HG02678 (cell line): ENCODE data around the gene HMGN3.
A peak's percentile ranks its signal among the peaks of the same experiment; 100 is the strongest.
"Not testable (repeated sequence)": the region's sequence is repeated elsewhere in the genome, so short reads cannot be mapped to it uniquely, and the experiment has no call there.

Experiments
- ATAC-seq: cut with Tn5 transposase; IDR thresholded peaks from one replicate; pipeline ENCODE4 v1.9.1; 2021; ENCODE audit warnings: mild to moderate bottlenecking, moderate library complexity; ENCODE audit not compliant: unreplicated experiment

HMGN3 gene

DNA sequence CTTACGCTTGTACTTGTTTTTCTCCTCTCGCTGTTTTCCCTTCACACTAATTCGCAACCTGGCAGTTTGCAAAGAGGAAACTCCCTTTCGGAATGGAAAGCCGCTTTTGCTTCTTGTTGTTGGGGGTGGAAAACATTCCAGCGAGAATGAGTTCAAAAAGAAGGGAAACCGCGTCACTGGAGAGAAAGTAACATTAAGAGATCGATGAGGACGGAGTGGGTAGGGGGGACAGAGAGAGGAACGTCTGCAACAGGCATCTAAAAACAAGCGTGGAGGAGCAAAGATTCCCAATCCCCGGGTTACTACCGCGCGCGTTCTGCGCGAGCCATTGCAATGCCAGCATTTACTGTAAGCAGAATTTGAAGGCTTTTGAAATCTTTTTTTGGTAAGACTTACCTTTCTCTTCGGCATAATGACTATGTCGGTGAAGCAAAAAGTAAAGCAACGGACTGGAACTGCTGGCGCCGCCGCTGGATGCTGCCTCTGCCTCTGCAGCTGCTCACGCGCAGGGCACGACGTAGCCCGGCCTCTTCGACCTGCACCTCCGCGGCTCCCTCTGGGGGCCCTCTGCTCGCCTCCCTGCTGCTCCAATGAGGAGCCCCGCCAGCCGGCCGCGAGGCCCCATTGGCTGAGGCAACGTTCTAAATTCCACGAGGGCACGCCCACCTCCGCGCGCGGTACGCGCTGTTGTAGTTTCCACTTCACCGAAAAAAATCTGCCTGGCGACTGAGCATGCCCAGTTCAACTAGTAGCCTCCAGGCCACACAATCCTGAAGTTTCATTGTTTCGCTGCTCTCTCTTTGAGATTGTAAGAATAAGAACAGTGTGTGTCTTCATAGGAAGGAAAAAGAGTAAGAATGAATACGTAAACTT lies at the start of gene HMGN3:
Gene HMGN3, minus strand, starts transcription at position 533 of the 873 bp plus-strand sequence.
- peak; percentile 92 for ATAC-seq

DNA sequence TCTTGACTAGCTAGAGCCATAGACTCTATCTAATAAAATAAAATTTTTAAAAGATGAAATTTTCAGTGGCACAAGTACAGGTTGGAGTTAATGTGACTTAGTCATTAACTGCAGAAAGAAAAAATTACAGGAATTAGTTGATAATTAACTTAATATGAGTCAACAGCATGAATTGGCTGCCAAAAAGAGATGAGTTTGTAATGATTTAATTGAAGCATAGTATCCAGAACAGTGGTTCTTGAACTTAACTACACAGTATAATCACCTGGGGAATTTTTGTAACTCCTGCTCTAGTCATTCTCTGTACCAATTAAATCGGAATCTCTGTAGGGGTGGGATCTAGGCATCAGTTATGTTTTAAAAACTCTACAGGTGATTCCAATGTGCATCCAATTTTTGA lies 46.3 kb upstream of the HMGN3 start:
- ATAC-seq, result no peak

DNA sequence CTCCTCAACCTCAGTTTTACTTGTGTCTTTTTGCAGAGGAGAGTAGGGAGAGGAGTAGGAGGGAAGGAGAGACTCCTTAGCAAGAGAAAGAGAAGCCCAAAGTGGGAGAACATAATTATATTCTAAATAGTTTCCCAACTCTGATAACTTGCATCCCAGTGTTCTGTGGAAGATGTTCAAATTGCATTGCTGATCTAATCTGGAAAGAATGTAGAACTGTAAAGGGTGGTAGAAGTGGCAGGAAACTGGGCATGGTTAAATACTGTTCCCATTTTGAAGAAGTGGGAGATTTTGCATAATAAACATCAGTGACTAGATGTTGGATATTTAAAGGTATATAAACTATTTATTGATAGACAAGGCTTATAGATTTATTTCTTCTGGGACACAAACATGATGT lies 42.6 kb upstream of the HMGN3 start:
- ATAC-seq, result no peak

DNA sequence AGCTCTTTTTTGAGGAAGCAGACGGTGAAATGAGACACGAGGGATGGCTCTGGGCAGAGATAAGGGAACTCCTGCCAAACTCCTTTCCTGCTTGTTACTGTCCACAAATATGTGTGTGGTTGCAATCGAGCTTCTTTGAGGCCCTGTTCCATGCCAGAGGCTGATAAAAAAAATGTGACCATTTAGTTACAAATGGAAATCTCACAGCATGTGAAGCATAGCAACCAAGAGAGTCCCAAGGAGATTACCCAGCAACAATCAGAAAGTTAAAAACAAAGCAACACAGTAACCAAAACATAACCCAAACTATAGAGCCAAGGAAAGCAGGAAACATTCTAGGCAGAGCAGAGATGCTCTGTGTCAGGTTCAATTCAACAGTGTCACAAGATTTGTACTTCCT lies 35.4 kb upstream of the HMGN3 start:
- ATAC-seq, result no peak

DNA sequence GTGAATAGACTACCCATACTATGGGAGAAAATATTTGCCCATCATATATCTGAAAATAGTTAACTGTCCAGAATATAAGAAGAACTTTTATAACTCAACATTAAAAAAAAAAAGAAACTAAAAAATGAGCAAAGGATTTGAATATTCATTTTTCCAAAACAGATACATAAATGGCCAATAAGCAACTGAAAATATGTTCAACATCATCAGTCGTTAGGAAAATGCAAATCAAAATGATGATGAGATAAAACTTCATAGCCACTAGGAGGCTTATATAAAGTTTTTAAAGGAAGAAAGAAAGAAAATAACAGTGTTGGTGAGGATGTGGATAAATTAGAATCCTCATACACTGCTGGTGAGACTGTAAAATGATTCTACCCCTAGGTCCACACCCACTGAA lies 32.6 kb upstream of the HMGN3 start:
- no peak for ATAC-seq

DNA sequence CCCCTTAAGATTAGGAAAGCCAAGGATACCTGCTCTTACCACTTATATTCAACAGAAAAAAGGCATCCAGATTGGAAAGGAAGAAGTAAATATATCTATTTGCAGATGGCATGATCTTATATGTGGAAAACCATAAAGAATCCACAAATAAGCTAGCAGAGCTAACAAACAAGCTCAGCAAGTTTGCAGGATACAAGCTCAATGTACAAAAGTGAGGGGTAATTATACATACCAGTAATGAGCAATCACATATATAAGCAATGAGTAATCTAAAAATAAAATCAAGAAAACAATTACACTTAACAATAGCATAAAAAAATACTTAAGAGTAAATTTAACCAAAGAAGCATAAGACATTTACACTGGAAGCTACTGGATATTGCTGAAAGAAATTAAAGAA lies 31.6 kb upstream of the HMGN3 start:
- no peak for ATAC-seq

DNA sequence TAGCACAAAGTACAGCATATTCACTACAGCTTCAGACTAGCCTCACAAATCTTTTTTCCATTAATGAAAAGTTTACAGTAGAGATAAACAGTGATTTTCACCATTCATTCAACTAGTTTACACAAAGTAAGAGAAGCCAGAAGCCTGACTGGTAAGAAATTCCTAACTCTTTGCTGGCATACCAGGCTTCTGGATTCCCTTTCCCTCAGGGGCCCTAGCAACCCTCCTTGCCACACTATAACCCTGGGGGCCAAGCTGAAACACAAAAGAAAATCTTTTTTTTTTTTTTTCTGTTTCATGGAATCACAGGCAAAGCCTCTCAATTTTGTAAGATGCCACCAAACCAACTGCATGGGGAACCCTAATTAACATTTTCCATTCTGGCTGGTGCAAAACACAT lies 28.9 kb upstream of the HMGN3 start:
- no peak for ATAC-seq

DNA sequence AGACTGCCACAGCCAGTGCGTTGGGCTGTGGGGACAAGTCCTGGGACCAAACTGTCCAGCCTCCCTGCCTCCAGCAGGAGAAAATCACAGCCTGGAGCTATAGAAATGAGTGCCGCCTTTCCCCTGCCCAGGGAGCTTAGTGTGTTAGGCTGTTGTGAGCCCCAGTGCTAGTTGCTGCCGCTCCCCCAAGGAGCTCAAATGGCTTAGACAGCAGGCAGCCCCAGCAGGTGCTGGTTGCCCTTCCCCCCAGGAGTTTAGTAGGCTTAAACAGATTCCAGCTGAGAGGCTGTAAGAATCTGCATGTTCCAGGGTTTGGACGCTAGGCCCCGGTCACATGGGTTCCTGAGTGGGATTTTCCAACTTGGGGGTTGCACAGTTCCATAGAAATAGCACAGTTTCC lies 27.2 kb upstream of the HMGN3 start:
- ATAC-seq, result no peak

DNA sequence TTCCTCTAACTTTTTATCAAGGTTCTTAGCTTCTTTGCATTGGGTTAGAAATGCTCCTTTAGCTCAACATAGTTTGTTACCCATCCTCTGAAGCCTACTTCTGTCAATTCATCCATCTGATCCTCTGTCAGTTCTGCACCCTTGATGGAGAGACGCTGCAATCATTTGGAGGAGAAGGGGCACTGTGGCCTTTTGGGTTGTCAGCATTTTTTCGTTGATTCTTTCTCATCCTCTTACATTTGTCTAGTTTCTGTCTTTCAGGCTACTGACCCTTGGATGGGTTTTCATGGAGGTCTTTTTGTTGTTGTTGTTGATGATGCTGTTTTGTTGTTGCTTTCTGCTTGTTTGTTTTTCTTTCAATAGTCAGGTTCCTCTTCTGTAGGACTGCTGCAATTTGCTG lies 26.3 kb upstream of the HMGN3 start:
- no peak for ATAC-seq

DNA sequence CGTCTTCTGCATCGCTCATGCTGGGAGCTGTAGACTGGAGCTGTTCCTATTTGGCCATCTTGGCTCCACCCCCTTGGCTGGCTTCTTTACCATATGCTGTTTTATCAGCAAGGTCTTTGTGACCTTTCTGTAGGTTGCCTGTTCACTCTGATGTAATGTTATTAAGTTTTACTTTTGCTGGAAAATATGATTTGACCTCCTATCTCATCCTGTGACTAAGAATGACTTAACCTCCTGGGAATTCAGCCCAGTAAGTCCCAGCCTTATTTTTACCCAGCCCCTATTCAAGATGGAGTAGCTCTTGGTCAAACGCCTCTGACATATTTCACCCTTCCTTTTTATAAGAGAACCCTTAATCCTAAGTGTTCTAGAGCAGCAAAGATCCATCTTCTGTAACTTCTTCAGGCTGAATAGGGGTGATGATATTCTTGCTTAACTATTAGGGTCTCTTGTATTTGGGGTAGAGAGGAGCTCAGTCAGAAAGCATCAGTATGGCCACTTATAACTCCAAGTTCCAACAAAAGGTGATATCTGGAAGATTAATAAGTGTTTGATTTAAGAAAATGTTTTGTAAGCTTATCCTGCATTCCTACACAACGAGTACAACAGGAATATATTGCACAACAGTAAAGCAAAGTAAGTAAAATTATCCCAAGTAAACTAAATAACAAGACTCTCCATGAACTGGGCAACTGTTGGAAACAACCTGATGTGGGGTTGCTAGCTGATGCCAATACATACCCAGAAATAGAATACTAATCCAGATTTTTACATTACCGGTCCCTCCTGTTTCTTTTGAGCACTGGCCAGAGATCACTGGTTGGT lies 23.1 kb upstream of the HMGN3 start:
- no peak for ATAC-seq

DNA sequence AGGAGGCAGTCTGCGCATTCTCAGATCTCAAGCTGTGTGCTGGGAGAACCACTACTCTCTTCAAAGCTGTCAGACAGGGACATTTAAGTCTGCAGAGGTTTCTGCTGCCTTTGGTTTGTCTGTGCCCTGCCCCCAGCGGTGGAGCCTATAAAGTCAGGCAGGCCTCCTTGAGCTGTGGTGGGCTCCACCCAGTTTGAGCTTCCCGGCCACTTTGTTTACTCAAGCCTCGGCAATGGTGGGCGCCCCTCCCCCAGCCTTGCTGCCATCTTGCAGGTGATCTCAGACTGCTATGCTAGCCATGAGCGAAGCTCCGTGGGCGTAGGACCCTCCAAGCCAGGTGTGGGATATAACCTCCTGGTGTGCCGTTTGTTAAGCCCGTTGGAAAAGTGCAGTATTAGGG lies 22.3 kb upstream of the HMGN3 start:
- not testable (repeated sequence) for ATAC-seq

DNA sequence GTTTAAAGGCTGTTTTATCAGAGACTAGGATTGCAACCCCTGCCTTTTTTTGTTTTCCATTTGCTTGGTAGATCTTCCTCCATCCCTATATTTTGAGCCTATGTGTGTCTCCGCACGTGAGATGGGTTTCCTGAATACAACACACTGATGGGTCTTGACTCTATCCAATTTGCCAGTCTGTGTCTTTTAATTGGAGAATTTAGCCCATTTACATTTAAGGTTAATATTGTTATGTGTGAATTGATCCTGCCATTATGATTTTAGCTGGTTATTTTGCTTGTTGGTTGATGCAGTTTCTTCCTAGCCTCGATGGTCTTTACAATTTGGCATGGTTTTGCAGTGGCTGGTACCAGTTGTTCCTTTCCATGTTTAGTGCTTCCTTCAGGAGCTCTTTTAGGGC lies 20.6 kb upstream of the HMGN3 start:
- ATAC-seq, result not testable (repeated sequence)

DNA sequence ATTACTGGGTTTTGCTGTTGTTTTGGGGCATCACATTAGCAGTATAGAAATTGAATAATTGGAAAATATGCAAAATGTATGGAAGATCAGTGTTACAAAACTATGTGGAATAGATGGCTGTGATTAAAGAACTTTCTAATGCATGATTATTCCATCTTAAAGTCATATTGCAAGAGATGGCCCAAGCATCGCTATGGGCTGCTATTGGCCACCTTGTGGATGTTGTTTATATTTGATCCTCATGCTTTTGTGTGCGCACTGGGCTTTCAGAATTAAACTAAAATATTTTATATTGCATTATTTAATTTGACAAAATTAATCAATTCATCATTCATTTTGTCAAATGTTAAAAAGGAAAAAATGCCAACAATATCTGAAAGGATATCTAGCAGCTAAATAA lies 16.1 kb upstream of the HMGN3 start:
- no peak for ATAC-seq

DNA sequence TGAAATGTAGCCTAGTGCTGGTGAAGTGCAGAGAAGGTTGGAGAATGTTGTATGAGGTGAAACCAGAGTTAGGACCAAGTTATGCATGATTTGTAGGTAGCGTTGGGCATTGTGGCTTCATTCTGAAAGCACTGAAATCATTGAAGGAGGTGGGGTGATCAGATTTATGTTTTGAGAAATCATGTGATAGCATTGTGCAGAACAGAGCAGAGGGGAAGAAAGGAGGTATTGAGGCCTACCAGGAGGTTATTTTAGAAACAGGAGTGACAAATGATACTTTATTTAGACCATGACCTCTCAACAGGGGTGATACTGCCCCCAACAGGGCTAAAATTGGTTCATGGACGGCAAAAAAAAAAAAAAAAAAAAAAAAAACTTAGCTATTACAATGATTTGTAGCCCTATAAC lies 15.6 kb upstream of the HMGN3 start:
- peak; percentile 47 for ATAC-seq

DNA sequence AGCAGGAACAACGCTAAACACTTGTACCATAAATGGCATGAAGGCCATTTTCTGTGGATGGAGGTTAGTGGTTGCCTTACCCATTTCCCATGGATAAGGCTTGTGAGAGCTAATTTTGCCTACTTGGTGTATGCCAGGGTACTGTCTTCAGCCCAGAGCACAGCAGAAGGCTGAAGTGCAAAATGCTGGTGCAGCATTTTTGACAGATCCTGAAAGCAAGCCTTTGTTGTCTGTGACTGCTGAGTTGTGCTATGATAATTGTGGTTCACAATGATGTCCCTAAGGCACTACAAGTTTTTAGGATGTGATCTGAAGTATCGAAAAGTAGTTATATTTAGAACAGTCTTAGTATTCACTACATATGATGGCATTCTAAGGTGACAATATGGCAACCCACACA lies 14.7 kb upstream of the HMGN3 start:
- no peak for ATAC-seq

DNA sequence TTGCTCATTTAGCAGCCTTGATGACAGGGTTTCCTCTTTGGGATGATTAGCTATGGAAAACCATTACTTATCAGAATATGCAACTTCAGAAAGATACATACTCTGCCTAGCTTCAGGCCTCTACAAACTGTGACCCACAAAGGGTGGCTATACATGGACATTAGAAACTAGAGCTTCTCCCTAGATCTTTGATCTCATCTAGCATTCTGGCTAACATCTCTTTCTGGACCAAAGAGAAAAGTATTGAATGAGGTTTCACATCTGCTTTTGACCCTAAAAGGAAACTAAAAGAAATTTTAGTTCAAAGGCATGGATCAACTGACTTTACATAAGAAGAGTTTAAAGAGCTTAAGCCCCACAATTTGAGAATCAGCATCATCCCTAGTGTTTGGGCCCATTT lies 12.4 kb upstream of the HMGN3 start:
- peak; percentile 82 for ATAC-seq

DNA sequence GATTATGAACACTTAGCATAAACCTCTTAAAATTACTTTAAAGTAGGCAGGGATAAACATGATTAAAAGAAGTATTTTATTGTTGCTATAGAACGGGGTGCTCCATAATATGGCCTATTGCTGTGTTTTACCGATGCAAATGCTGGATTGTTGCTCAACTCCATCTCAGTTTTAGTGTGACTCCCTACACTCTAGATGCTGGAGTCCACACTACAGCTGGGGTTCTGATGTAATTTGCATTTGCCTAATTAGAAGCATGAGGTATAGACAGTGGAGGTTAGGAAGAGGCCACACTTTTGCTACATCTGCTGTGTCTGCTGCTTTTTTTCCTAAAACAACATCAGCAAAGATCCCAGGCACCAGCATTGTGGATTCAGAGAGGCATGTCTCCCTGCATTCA lies 6.7 kb upstream of the HMGN3 start:
- ATAC-seq, result no peak

DNA sequence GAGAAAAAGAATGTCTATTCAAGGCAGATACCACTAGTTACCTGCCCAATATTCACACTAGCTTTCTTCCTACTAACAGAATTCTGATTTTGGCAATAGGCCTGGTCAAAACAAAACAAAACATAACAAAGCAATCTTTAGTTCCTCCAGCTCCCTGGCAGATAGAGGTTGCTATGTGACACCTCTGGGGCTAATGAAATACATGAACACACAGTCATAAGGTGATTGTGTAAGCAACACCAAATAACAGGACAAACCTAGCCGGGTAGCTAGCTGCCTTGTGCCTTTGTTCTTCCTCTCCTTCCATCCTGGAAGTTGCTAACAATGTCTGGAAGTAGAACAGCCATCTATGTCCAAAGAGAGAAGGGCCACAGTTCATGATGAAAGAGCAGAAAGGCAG lies 6.0 kb upstream of the HMGN3 start:
- ATAC-seq, result no peak

DNA sequence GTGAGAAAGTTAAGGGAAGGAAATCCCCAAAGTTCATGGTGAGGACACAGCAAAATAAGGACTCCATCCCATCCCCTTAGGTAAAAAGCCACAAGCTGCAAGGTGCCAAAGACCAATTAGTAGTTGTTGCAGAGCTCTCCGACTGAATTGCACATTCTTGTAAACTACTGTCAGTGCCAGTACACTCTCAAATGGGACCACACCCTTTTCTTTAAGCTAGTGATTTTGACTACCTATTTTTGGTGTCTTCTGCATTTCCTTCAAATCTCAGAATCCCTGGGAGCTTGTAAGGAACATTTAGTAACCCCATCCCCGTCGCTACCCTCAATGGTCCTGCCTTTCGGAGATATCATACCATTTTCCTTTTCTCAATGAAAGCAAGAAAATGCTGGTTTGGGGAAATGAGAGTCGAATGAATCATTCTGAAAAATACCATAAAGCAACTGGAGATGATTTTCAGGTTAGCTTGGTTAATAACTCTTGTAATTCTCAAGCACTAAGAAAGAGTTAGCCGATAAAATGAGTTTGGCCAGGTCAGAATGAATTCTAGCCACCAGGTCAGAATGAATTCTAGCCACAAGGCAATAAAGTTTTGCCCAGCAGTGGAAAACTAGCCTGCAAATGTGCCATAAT lies 5.2 kb upstream of the HMGN3 start:
- peak; percentile 65 for ATAC-seq

DNA sequence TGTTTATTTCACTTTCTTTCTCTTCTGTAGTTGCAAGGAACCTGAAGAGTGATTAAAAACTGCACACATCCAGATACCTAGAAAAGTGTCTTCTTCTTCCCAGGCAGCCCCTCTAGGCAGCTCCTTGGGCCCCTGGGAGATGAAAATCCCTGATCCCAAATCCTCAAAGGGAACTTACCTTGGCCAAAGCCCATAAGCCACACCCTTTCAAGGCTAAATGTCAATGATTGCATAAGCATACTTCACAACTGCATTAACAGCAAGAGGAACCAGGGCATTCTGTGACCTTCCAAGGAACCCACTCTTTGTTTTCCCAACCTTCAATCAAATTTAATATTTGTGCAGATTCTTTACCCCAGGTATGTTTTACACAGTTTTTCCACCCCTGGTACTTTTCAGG lies 4.4 kb upstream of the HMGN3 start:
- no peak for ATAC-seq

DNA sequence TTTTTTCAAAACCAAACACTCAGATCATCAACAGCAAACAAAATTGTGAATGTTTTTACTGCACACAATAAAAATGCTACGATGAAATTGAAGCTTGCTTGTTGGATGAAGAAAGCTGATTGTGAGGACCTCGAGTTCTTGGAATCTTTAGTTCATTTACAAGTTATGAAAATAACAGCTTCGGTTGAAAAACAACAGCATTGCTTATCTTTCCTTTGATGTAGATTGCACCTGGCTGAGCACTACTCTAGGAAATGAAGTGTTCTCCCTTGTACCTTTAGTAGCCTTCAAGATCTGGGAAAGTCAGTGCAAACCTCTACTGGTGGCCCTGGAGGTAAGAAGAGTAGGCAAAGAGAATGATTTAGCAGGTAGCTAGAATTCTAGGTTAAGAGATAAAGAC lies 2.2 kb upstream of the HMGN3 start:
- no peak for ATAC-seq
